ENCODE measurements around the gene ALKBH3. TPM values are rescaled to one million over a fixed set of nuclear protein-coding genes. Genes with fewer than 3 reads are reported as not detected.

Gene ALKBH3
- total RNA-seq, 2 donors from 2014 or later, result 29.3 to 30.0 TPM

- TF ChIP-seq POLR2A (IDR thresholded peaks at IDR 0.05) (no peak), CTCF (IDR thresholded peaks at IDR 0.05) (no peak)
- no peaks in the 10 kb centered on the region for H3K4me1 ChIP-seq
- H3K27ac ChIP-seq, result no peak overlapping the region
- no peaks in the 10 kb centered on the region for H3K36me3 ChIP-seq (replicated peaks in 1 of 2; ENCODE audit: insufficient read depth in 1 of 2, low read depth in 2 of 2)
- intact Hi-C loops (cut with DNase I), result no loop called here
- DNase-seq, result no peak
- H3K9me3 ChIP-seq, result no peaks in the 10 kb centered on the region
- 32 to 39% methylated on average over 13 of the region's 13 CpGs for WGBS, 2 donors
- H3K27me3 ChIP-seq, result no peaks in the 10 kb centered on the region
- ATAC-seq, result no peak
- H3K4me3 ChIP-seq, result no peak overlapping the region
These were observed 82.0 kb downstream of the ALKBH3 start for GRCh38 chr11:43962383-43963278.

GRCh38 chr11:43963279-43963620, 82.6 kb downstream of the ALKBH3 start:
- no peaks in the 10 kb centered on the region for H3K27me3 ChIP-seq

DNA sequence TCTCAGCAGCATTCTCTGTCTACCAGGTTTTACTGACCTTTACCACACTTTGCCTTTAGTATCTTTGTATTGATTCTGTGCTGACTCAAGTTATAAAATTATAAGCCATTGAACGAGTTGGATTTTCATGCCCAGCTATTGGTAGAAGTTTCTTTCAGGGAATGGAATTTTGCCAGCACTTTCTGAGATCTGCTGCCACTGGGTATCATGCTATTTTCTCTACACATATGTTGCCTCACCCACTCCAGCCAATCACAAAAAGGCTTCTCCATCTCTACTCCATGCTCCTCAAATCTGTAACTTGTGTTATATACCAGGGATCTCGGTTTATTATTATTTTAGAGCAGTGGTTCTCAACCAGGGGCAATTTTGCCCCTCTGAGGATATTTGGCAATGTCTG, 87.0 kb downstream of the ALKBH3 start:
- intact Hi-C loops (cut with DNase I), result no loop called here
- TF ChIP-seq POLR2A (IDR thresholded peaks at IDR 0.05), result no peak
- no peak for TF ChIP-seq CTCF (IDR thresholded peaks at IDR 0.05)
- no peaks in the 10 kb centered on the region for H3K4me1 ChIP-seq
- H3K27me3 ChIP-seq, result no peaks in the 10 kb centered on the region
- ATAC-seq (no peak), DNase-seq (no peak)
- no peaks in the 10 kb centered on the region for H3K36me3 ChIP-seq (replicated peaks in 1 of 2; ENCODE audit: insufficient read depth in 1 of 2, low read depth in 2 of 2)
- H3K27ac ChIP-seq, result no peak overlapping the region
- no peak overlapping the region for H3K4me3 ChIP-seq
- no peaks in the 10 kb centered on the region for H3K9me3 ChIP-seq
- 51% methylated on average over 2 of the region's 2 CpGs for WGBS, 2 donors

More at GRCh38 chr11:43963279-43963620, 82.6 kb downstream of the ALKBH3 start:
- DNase-seq (no peak), ATAC-seq (no peak)
- Histone ChIP-seq H3K27ac (no peak overlapping the region), H3K9me3 (no peaks in the 10 kb centered on the region), H3K36me3 (replicated peaks in 1 of 2; ENCODE audit: insufficient read depth in 1 of 2, low read depth in 2 of 2) (no peaks in the 10 kb centered on the region), H3K4me1 (no peaks in the 10 kb centered on the region), H3K4me3 (no peak overlapping the region)
- WGBS, 2 donors, result 44 to 55% methylated on average over 2 of the region's 2 CpGs
- TF ChIP-seq CTCF (IDR thresholded peaks at IDR 0.05), result no peak
- TF ChIP-seq POLR2A (IDR thresholded peaks at IDR 0.05), result no peak
- intact Hi-C loops (cut with DNase I), result no loop called here

DNA sequence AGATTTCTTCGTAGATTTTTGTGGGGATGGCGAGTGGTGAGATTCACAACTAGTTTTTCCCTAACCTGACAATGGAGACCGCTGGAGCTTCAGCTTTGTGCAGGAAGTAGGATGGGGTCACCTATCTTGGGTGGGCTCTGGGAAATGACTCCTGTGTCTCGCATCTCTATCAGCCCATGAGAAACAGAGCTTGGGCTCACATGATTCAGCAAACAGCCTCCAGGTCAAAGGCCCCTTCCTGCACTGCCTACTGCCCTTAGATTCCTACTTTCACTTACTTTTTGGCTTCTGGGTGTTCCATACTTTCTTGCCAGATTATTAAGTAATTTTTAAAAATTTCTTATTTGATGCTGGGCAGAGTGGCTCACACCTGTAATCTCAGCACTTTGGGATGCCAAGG, 88.1 kb downstream of the ALKBH3 start:
- intact Hi-C loops (cut with DNase I), result no loop called here
- no peak for ATAC-seq

More for the DNA sequence above, 88.1 kb downstream of the ALKBH3 start:
- Histone ChIP-seq H3K4me3 (no peak overlapping the region), H3K9me3 (no peaks in the 10 kb centered on the region), H3K36me3 (replicated peaks in 1 of 2; ENCODE audit: insufficient read depth in 1 of 2, low read depth in 2 of 2) (no peaks in the 10 kb centered on the region), H3K27ac (no peak overlapping the region), H3K27me3 (no peaks in the 10 kb centered on the region), H3K4me1 (no peaks in the 10 kb centered on the region)
- 61 to 62% methylated on average over 4 of the region's 4 CpGs for WGBS, 2 donors
- no peak for DNase-seq
- no peak for TF ChIP-seq POLR2A (IDR thresholded peaks at IDR 0.05)
- no peak for TF ChIP-seq CTCF (IDR thresholded peaks at IDR 0.05)
